Naive thymus-derived CD4-positive, alpha-beta T cell (primary cell): Measurements from ENCODE around the gene CACNB4. TPM values are rescaled to one million over a fixed set of nuclear protein-coding genes. Genes with fewer than 3 reads are reported as not detected.
"Not testable (repeated sequence)": the region's sequence is repeated elsewhere in the genome, so short reads cannot be mapped to it uniquely, and the experiment has no call there.

Experiments used
- ATAC-seq: fragments of 150-1000 bp; cut with Tn5 transposase; 2 replicates; pipeline ENCODE4 v1.10.0; 2021; ENCODE audit warnings: mild to moderate bottlenecking, moderate library complexity
- CTCF ChIA-PET: fragments of 350-600 bp; sonication (Branson Sonifier 250); formaldehyde crosslinking; loops from one replicate; lab custom pipeline; 2021; ENCODE audit warnings: antibody characterized with exemption; lab: Charles Lee
- POLR2A ChIA-PET: fragments of 350-600 bp; sonication (Branson Sonifier 250); formaldehyde crosslinking; loops from one replicate; lab custom pipeline; 2021; ENCODE audit warnings: antibody characterized with exemption, inconsistent platforms; lab: Charles Lee
- DNase-seq, 9 donors: peaks; one replicate each; pipeline versions ENCODE4 v3.0.0 to v3.0.0-alpha.2; 2020 to 2022; ENCODE audit warnings: mixed read lengths in 1 of 9
- H3K27ac ChIP-seq: one replicate; pipeline ENCODE4 v1.7.0; 2013; ENCODE audit warnings: mild to moderate bottlenecking, low read depth, low read length, moderate library complexity
- H3K27me3 ChIP-seq, 2 donors: one replicate each; pipeline ENCODE4 v1.7.0; 2013; ENCODE audit warnings: low read length in 2 of 2, mild to moderate bottlenecking in 2 of 2, moderate library complexity in 2 of 2; ENCODE audit not compliant: control insufficient read depth in 2 of 2, insufficient read depth in 2 of 2
- H3K36me3 ChIP-seq, 3 experiments: 1 replicate in 2 of 3; 2 replicates in 1 of 3; pipeline ENCODE4 v1.7.0; 2013; ENCODE audit warnings: low read length in 3 of 3, mild to moderate bottlenecking in 3 of 3, moderate library complexity in 1 of 3; ENCODE audit not compliant: insufficient read depth in 3 of 3, control insufficient read depth in 2 of 3
- H3K4me1 ChIP-seq, 2 donors: one replicate each; pipeline ENCODE4 v1.7.0; 2013; ENCODE audit warnings: low read length in 2 of 2, mild to moderate bottlenecking in 2 of 2, moderate library complexity in 1 of 2; ENCODE audit not compliant: control insufficient read depth in 2 of 2, insufficient read depth in 2 of 2
- H3K4me3 ChIP-seq: 2 replicates; pipeline ENCODE4 v1.7.0; 2013; ENCODE audit warnings: mild to moderate bottlenecking, low read length
- H3K9me3 ChIP-seq, 3 experiments: 1 replicate in 2 of 3; 2 replicates in 1 of 3; pipeline ENCODE4 v1.7.0; 2013; ENCODE audit warnings: low read length in 3 of 3; ENCODE audit not compliant: control insufficient read depth in 2 of 3
- H3K27ac Mint-ChIP-seq, 9 donors: one replicate each; pipeline ENCODE4 v1.8.0; 2020 to 2022; ENCODE audit warnings: mixed read lengths in 9 of 9, mild to moderate bottlenecking in 8 of 9, moderate library complexity in 5 of 9, inconsistent platforms in 2 of 9
- H3K27me3 Mint-ChIP-seq, 5 donors: one replicate each; pipeline ENCODE4 v1.8.0; 2021 to 2022; ENCODE audit warnings: mixed read lengths in 5 of 5, mild to moderate bottlenecking in 1 of 5
- H3K36me3 Mint-ChIP-seq, 5 donors: one replicate each; pipeline ENCODE4 v1.8.0; 2020 to 2022; ENCODE audit warnings: mixed read lengths in 5 of 5, mild to moderate bottlenecking in 3 of 5, inconsistent platforms in 1 of 5
- H3K4me1 Mint-ChIP-seq, 7 donors: one replicate each; pipeline ENCODE4 v1.8.0; 2020 to 2022; ENCODE audit warnings: mixed read lengths in 7 of 7, mild to moderate bottlenecking in 3 of 7, inconsistent platforms in 1 of 7
- H3K4me3 Mint-ChIP-seq, 10 donors: one replicate each; pipeline ENCODE4 v1.8.0; 2020 to 2022; ENCODE audit warnings: mild to moderate bottlenecking in 10 of 10, mixed read lengths in 10 of 10, moderate library complexity in 6 of 10, inconsistent platforms in 2 of 10
- H3K9me3 Mint-ChIP-seq, 11 donors: one replicate each; pipeline ENCODE4 v1.8.0; 2020 to 2022; ENCODE audit warnings: mixed read lengths in 11 of 11, mild to moderate bottlenecking in 4 of 11, inconsistent platforms in 1 of 11, moderate library complexity in 1 of 11
- intact Hi-C, 2 donors: fragments of 100-400 bp; cut with micrococcal nuclease; formaldehyde crosslinking; loops; one replicate each; pipeline ENCODE4 v1.15.1; 2023
- polyA plus RNA-seq, 2 donors: library from polyadenylated mRNA; unstranded; fragments of 300-500 nt; fragmentation: Illumina TruSeq; gene quantifications; one replicate each; pipeline ENCODE4 v1.2.3, GENCODE V29; 2021
- total RNA-seq, 6 experiments: library from RNA in 5 of 6; stranded (reverse) in 5 of 6; gene quantifications; 1 replicate in 5 of 6; 2 replicates in 1 of 6; pipeline ENCODE4 v1.2.3 and lab custom pipeline; 2021 to 2026

CACNB4 gene
- total and polyA plus RNA-seq, 7 experiments from 2014 or later: 0.16 to 2.5 (median 0.42) TPM; not detected in 2

DNA sequence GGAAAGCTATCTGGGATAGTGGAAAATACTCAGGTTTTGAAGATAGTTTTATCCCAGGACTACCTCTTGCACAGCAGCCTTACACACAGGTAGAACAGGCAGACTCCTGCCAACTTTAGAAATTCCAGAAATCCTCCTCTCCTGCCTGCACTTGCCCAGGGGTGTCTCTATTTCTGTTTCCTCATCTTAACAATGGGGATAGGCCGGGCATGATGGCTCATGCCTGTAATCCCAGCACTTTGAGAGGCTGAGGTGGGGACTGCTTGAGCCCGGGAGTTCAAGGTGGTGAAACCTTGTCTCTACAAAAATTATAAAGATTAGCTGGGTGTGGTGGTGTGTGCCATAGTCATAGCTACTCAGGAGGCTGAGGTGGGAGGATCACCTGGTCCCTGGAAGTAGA lies 153.7 kb downstream of the CACNB4 start:
- Histone ChIP-seq H3K4me3 (no peak overlapping the region), H3K4me1 (no peaks in the 10 kb centered on the region), H3K9me3 (no peaks in the 10 kb centered on the region), H3K27ac (no peak overlapping the region), H3K27me3 (no peaks in the 10 kb centered on the region), H3K36me3 (no peaks in the 10 kb centered on the region)
- ChIA-PET CTCF (interaction anchor here (1.0 kb wide), 1 partner anchor 12 kb away, joined by 3 read pairs; no protein-coding TSS in a partner anchor), POLR2A (interaction anchor here (0.6 kb wide), 1 partner anchor 165 kb away, joined by 3 read pairs; no protein-coding TSS in a partner anchor)
- DNase-seq (no peak), ATAC-seq (no peak)
- Mint-ChIP-seq H3K36me3 (peaks cover 0 to 11% (median 7%) of the 10 kb centered on the region in 5 donors), H3K4me3 (no peak overlapping the region), H3K9me3 (peaks cover 5 to 22% (median 6%) of the 10 kb centered on the region in 11 donors), H3K4me1 (peaks cover 0 to 9% (median 5%) of the 10 kb centered on the region in 7 donors), H3K27ac (no peak overlapping the region), H3K27me3 (peaks cover 3 to 26% (median 15%) of the 10 kb centered on the region in 5 donors)
- intact Hi-C loops: no loop called here

DNA sequence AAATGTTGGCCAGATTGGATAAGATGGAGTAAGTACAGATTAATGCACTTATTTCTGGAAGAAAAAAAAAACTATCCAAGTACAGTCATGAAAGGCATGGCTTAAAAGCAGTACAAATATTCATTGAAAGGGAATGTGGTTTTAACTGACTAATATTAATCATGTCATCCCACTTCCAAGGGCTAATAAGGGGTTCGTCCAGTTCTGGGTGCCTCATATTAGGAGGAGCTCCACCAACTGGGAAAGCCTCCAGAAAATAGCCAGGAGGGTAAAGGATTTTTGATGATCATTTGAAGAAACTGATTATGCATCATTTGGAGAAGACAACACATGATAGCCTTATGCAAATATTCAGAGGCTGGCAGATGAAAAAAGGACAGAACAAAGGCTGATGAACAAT lies 155.4 kb downstream of the CACNB4 start:
- CTCF ChIA-PET: interaction anchor here (0.7 kb wide), 1 partner anchor 328 kb away, joined by 3 read pairs; no protein-coding TSS in a partner anchor
- H3K9me3 Mint-ChIP-seq: peaks cover 5 to 22% (median 7%) of the 10 kb centered on the region in 11 donors

DNA sequence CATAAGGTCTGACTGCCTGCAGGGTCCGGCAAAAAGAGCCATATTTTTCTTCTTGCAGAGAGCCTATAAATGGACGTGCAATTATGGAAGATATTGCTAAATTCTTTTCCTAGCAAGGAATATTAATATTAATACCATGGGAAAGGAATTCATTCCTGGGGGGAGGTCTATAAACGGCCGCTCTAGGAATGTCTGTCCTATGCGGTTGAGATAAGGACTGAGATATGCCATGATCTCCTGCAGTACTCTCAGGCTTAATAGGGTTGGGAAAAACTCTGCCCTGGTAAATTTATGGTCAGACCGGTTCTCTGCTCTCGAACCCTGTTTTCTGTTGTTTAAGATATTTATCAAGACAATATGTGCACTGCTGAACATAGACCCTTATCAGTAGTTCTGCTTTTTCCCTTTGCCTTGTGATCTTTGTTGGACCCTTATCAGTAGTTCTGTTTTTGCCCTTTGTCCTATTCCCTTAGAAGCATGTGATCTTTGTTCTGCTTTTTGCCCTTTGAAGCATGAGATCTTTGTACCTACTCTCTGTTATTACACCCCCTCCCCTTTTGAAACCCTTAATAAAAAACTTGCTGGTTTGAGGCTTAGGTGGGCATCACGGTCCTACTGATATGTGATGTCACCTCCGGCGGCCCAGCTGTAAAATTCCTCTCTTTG lies 156.2 kb downstream of the CACNB4 start:
- H3K36me3 ChIP-seq, CTCF ChIA-PET, ATAC-seq, H3K36me3 Mint-ChIP-seq, H3K27ac ChIP-seq, DNase-seq, POLR2A ChIA-PET, H3K27me3 ChIP-seq, H3K27ac Mint-ChIP-seq, H3K4me3 ChIP-seq, H3K9me3 ChIP-seq, H3K4me3 Mint-ChIP-seq, H3K4me1 Mint-ChIP-seq, intact Hi-C loops, H3K4me1 ChIP-seq: not testable (repeated sequence)
- Mint-ChIP-seq H3K27me3 (peaks cover 7 to 24% (median 20%) of the 10 kb centered on the region in 5 donors), H3K9me3 (peaks cover 5 to 22% (median 7%) of the 10 kb centered on the region in 11 donors)

More for the DNA sequence above, 155.4 kb downstream of the CACNB4 start:
- intact Hi-C loops: no loop called here
- POLR2A ChIA-PET: no interaction called here
- H3K4me1 Mint-ChIP-seq: peaks cover 0 to 9% (median 5%) of the 10 kb centered on the region in 7 donors
- Histone ChIP-seq H3K4me3 (no peak overlapping the region), H3K27me3 (no peaks in the 10 kb centered on the region), H3K9me3 (no peaks in the 10 kb centered on the region), H3K4me1 (no peaks in the 10 kb centered on the region), H3K27ac (no peak overlapping the region), H3K36me3 (no peaks in the 10 kb centered on the region)
- DNase-seq (no peak), ATAC-seq (no peak)
- no peak overlapping the region for H3K27ac Mint-ChIP-seq
- peaks cover 7 to 23% (median 16%) of the 10 kb centered on the region in 5 donors for H3K27me3 Mint-ChIP-seq
- H3K36me3 Mint-ChIP-seq: peaks cover 0 to 10% (median 7%) of the 10 kb centered on the region in 5 donors
- H3K4me3 Mint-ChIP-seq: no peak overlapping the region

DNA sequence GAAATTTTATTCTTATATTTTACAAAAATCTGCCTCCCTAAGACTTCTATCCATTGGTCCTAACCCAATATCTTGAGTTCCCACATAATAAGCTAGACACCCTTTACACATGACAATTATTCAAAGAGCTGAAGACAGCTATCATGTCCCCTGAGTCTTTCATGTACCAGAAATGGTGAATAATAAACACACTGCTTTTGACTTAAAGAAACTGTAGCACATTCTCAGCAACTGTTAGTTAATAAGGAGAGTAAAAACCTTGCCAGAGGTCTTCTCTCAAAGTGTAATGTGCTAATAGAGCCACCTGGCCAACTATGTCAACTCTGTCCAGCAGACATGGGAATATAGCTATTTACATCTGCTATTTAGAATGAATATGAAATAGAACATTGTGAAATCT lies 160.9 kb downstream of the CACNB4 start:
- intact Hi-C loops: no loop called here
- CTCF ChIA-PET: no interaction called here
- Histone ChIP-seq H3K4me3 (no peak overlapping the region), H3K4me1 (no peaks in the 10 kb centered on the region), H3K27me3 (no peaks in the 10 kb centered on the region), H3K9me3 (no peaks in the 10 kb centered on the region), H3K36me3 (no peaks in the 10 kb centered on the region), H3K27ac (no peak overlapping the region)
- no peak overlapping the region for H3K27ac Mint-ChIP-seq
- POLR2A ChIA-PET: no interaction called here
- H3K4me3 Mint-ChIP-seq: no peak overlapping the region
- no peak for DNase-seq
- H3K27me3 Mint-ChIP-seq: peaks cover 7 to 21% (median 13%) of the 10 kb centered on the region in 5 donors
- peaks cover 0 to 7% (median 3%) of the 10 kb centered on the region in 5 donors for H3K36me3 Mint-ChIP-seq
- H3K4me1 Mint-ChIP-seq: no peaks in the 10 kb centered on the region
- ATAC-seq: no peak
- peaks cover 2 to 14% (median 4%) of the 10 kb centered on the region in 11 donors for H3K9me3 Mint-ChIP-seq

DNA sequence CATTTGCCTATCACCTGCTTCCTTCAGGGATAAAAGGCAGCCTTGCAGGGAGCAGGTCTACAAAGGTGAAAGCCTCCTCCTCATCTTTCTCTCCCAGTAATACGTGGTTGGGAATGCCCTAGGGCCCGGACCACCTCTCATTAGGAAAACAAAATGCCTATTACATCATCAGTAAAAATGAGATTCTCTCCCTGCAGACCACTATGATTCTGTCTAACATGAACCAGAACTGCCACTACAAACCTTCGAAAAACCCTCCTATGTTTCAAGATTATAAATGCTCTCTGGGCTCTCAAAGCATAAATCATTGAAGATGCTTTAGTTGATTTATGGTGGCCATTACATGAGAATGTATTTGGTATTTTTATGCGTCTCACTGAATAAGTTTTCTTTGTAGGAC lies 162.2 kb downstream of the CACNB4 start:
- no peak overlapping the region for H3K4me3 ChIP-seq
- no peaks in the 10 kb centered on the region for H3K4me1 ChIP-seq
- Mint-ChIP-seq H3K4me3 (no peak overlapping the region), H3K9me3 (peaks cover 0 to 4% (median 0%) of the 10 kb centered on the region in 11 donors), H3K4me1 (no peaks in the 10 kb centered on the region), H3K36me3 (peaks cover 0 to 4% (median 0%) of the 10 kb centered on the region in 5 donors), H3K27me3 (peaks cover 7 to 20% (median 15%) of the 10 kb centered on the region in 5 donors), H3K27ac (no peak overlapping the region)
- no peaks in the 10 kb centered on the region for H3K27me3 ChIP-seq
- ChIA-PET POLR2A (interaction anchor here (0.7 kb wide), 1 partner anchor 21 kb away, joined by 3 read pairs; no protein-coding TSS in a partner anchor), CTCF (no interaction called here)
- DNase-seq: no peak
- H3K36me3 ChIP-seq: no peaks in the 10 kb centered on the region
- no peaks in the 10 kb centered on the region for H3K9me3 ChIP-seq
- intact Hi-C loops: no loop called here
- H3K27ac ChIP-seq: no peak overlapping the region
- no peak for ATAC-seq

DNA sequence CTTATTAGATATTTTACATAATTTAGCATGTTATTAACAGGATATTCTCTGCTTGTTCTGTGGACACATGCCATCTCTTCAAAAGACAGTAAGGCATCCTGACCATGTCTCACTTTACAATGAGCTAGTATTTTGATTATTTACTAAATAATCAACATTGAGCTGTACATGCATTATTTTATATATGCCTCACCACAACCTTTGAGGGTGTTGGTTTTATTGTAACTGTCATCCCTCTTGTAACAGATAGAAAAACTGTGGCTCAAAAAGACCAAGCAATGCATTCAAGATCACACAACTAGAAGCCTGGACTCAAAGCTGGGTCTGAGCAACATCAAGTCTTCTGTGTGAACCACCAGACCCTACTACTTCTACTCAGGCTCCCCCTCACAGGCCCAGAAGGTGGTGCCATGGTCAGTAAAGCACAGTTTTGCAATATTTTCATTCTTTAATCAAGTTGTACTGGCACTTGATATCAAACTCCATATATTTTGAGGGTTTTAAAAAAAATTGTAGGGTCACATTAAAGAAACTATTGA lies 165.5 kb downstream of the CACNB4 start:
- no peak overlapping the region for H3K27ac Mint-ChIP-seq
- CTCF ChIA-PET: interaction anchor here (0.7 to 1.2 kb wide), 3 partner anchors 9 to 15 kb away, joined by 3 read pairs; no protein-coding TSS in a partner anchor
- no peaks in the 10 kb centered on the region for H3K36me3 Mint-ChIP-seq

More for the DNA sequence above, 165.5 kb downstream of the CACNB4 start:
- DNase-seq (no peak), ATAC-seq (no peak)
- H3K27me3 Mint-ChIP-seq: peaks cover 5 to 24% (median 10%) of the 10 kb centered on the region in 5 donors
- H3K4me3 ChIP-seq: no peak overlapping the region
- H3K4me1 Mint-ChIP-seq: no peaks in the 10 kb centered on the region
- no peak overlapping the region for H3K27ac ChIP-seq
- intact Hi-C loops: no loop called here
- no peaks in the 10 kb centered on the region for H3K36me3 ChIP-seq
- POLR2A ChIA-PET: no interaction called here
- H3K9me3 ChIP-seq: no peaks in the 10 kb centered on the region
- no peak overlapping the region for H3K4me3 Mint-ChIP-seq
- no peaks in the 10 kb centered on the region for H3K4me1 ChIP-seq
- H3K27me3 ChIP-seq: no peaks in the 10 kb centered on the region
- H3K9me3 Mint-ChIP-seq: no peaks in the 10 kb centered on the region
